ENCODE measurements around the gene LZTR1.

GRCh38 chr22:21032037-21032867, 50.2 kb downstream of the LZTR1 start, which contains the start of gene SLC7A4:
- TF ChIP-seq MYC (IDR thresholded peaks at IDR 0.05; ENCODE audit: low read depth, low read length) (no peak), POLR2A (IDR thresholded peaks at IDR 0.05; ENCODE audit: low read depth, low read length) (no peak), CTCF (IDR thresholded peaks at IDR 0.05; ENCODE audit: extremely low read depth in 1 of 2, insufficient read depth in 1 of 2, low read depth in 1 of 2, low read length in 2 of 2) (no peak), EZH2 (IDR thresholded peaks at IDR 0.05; ENCODE audit: borderline replicate concordance, low read depth, low read length, severe bottlenecking) (peak; percentile 84), POLR2AphosphoS5 (IDR thresholded peaks at IDR 0.05; ENCODE audit: insufficient read depth, low read depth, low read length) (no peak), JUN (IDR thresholded peaks at IDR 0.05; ENCODE audit: borderline replicate concordance, insufficient read depth, insufficient read length, low read depth) (no peak), GATA2 (IDR thresholded peaks at IDR 0.05; ENCODE audit: insufficient read depth, insufficient read length, low read depth, low read length) (no peak)
- TF ChIP-seq, protein P1, sequence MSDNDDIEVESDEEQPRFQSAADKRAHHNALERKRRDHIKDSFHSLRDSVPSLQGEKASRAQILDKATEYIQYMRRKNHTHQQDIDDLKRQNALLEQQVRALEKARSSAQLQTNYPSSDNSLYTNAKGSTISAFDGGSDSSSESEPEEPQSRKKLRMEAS (IDR thresholded peaks at IDR 0.05; ENCODE audit: insufficient read depth, insufficient read length) = no peak

Measured in endothelial cell of umbilical vein (primary cell).